ENCODE results near the gene ITIH4.

DNA sequence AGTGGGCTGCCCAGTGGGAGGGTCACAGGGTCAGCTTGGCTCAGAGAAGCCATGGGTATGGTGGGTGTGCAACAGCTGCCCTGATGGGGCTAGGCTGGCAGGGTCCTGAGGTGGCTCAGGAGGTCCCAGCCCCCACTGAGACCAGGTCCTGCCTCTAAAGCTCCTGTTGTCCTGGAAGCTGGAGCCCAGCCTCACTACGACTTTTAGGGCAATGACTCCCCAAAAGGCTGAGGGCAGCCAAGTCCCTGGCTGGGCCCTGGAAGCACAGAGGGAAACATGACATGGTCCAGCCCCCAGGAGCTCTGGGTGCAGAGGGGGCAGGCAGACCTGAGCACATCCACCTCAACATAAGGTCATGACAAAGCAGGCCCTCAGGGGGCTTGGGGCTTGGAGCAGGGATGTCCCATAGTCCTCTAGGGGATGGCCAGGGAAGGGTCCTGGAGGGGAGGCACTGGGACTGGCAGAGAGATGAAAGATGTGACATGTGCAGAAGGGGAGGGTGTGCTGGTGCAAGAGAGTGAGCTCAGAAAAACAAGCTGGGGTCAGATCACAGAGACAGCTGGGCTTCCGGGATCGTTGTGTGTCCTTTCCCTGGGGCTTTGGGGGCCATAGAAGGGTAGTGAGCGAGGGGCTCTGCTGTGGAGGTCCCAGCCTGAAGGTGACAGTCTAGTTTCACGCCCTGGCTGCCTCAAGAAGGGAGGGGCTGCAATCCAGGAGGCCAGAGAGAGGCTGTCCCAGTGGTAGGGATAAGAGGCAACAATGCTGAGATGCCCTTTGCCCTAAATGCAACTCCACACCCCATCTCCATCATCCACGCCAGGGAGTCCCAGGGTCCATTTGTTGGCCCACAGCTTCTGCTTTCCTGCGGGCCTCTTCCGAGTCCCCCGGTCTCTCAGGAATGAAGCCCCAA, 36.5 kb downstream of the ITIH4 start:
- TF ChIP-seq CTCF (IDR thresholded peaks at IDR 0.05) (no peak), POLR2A (IDR thresholded peaks at IDR 0.05) (no peak)

Measured in heart left ventricle (tissue), 13 donors.